LNCaP clone FGC (cell line): ENCODE results near the gene CACNA2D3.
A peak's percentile ranks its signal among the peaks of the same experiment; 100 is the strongest.

Experiments used
- DNase-seq: peaks from one replicate; pipeline ENCODE4 v3.0.0-alpha.2; 2011; ENCODE audit warnings: low read depth
- H3K4me3 ChIP-seq: 2 replicates; pipeline ENCODE4 v1.5.1; 2011; ENCODE audit warnings: mild to moderate bottlenecking, low read depth, low read length, control low read depth
- CTCF ChIP-seq: IDR thresholded peaks from 2 replicates; pipeline ENCODE4 v1.5.1; 2012; ENCODE audit warnings: mild to moderate bottlenecking; ENCODE audit not compliant: control insufficient read depth, insufficient read depth; ENCODE audit errors: extremely low read depth

Gene CACNA2D3

GRCh38 chr3:54818942-54819341, 696.6 kb downstream of the CACNA2D3 start:
- H3K4me3 ChIP-seq: no peak overlapping the region
- DNase-seq: no peak
- no peak for TF ChIP-seq CTCF

GRCh38 chr3:54819946-54820345, 697.6 kb downstream of the CACNA2D3 start:
- no peak overlapping the region for H3K4me3 ChIP-seq
- TF ChIP-seq CTCF: no peak
- no peak for DNase-seq

DNA sequence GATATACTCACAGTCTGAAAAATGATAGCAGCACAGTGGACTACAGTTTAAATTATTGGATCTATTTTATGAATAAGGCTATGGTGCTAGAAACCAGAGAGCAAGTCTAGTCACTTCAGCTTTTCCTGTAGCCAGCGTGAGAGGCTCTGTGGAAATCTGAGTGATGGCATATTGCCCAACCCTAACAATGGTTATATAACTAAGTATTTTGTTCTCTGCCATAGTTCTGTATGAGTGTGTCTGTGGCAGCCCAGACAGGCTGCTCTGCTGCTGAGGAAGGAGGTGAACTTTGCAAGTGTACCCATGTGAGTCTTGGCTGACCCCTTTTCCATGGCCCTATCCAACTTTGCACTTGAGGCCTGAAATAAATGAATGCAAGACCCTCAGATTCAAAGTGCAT, 699.9 kb downstream of the CACNA2D3 start:
- H3K4me3 ChIP-seq: no peak overlapping the region
- DNase-seq: no peak
- TF ChIP-seq CTCF: no peak

GRCh38 chr3:54826251-54826691, 703.9 kb downstream of the CACNA2D3 start:
- no peak overlapping the region for H3K4me3 ChIP-seq
- no peak for TF ChIP-seq CTCF
- no peak for DNase-seq

DNA sequence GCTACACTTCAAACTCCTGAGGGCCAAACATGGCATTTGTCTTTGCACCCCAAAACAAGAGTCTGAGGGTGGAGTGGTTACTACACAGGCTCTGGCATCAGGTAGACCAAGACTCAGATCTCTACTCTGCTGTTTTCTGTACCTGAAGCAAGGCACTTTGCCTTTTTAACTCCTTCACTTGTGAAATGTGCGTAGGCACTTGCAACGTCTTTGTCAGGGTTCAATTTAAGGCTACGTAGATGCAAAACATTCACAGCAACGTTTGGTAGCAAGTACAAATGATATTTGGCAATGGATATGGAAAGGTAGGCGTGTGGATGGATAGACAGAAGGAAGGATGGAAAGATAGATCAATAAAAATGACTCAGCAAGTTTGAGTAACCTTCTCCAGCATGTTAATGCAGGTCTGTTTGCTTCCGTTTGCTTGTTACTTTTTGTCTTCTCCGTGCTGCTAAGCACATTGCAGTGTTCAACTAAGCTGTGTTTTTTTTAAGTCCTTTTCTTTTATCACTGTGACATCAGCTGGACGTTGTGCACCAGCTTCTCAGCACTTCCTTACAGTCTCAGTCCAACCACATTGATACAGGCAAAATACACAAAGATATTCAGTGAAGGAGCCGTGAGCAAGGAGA, 704.8 kb downstream of the CACNA2D3 start:
- no peak for DNase-seq
- H3K4me3 ChIP-seq: no peak overlapping the region
- no peak for TF ChIP-seq CTCF

DNA sequence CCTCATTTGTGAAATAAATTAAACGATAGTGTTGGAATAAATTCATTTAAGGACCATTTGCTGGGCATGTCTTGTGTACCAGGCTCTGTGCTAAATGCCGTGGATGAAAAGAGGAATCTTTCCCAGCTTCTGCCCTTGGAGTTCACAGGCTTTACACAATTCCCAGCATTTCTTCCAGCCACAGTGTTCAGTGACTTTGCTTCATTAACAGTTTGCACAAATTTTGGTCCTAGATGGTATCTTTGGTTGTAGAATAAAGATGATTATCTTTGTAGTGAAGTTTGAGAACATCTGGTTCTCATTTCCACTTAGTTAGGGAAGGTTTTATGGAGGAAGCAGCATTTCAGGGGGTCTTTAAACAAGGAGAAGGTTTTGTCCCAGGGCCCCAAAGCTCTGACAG, 705.4 kb downstream of the CACNA2D3 start:
- no peak for DNase-seq
- no peak overlapping the region for H3K4me3 ChIP-seq
- no peak for TF ChIP-seq CTCF

DNA sequence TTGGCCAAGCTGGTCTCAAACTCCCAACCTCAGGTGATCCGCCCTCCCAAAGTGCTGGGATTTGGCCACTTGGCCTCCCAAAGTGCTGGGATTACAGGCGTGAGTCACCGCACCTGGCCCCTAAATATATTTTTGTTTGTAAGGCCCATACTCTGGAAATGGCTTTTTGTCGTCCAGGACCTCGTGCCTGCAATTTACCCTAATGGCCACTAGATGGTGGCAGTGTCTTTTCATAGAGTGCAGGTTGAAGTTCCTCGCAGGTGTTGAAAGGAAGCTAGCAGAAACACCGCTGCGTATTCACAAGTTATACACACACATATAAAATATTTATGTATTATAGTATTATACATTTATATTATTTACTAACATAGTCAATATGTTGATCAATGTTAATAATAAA, 708.3 kb downstream of the CACNA2D3 start:
- DNase-seq: peak; percentile 50
- no peak overlapping the region for H3K4me3 ChIP-seq
- TF ChIP-seq CTCF: peak; percentile 88
